Measurements from ENCODE around the gene ART4. TPM values are rescaled to one million over a fixed set of nuclear protein-coding genes. Genes with fewer than 3 reads are reported as not detected.

The ART4 gene
- total RNA-seq, 1 experiment from 2014 or later, result not detected

DNA sequence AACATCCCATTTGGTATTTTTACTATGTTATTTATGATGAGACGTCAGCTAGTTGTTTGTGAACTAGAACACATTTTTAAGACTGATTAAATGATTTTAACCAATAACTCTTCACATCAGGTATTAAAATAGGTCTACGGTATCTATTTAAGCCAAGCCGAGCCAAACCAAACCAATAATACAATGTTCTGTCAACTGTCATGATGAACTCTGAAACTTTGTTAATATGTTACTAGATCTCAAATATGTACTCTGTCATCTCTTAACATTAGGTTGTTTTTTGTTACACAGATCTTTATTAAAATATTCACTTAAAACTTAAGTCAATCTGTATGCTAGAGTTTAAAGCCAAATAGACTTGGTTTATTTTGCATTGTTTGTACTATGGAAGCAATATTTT, 1.0 kb downstream of the ART4 start:
- Histone ChIP-seq H3K27ac (ENCODE audit: low read length) (no peak overlapping the region), H3K27me3 (ENCODE audit: control insufficient read depth, insufficient read depth, low read length) (no peaks in the 10 kb centered on the region), H3K4me1 (ENCODE audit: control insufficient read depth, insufficient read depth, low read length) (no peaks in the 10 kb centered on the region), H3K4me3 (ENCODE audit: low read depth in 2 of 2, low read length in 2 of 2) (no peak overlapping the region), H3K9me3 (ENCODE audit: control insufficient read depth, insufficient read depth, low read depth, low read length) (no peaks in the 10 kb centered on the region), H3K36me3 (ENCODE audit: control insufficient read depth, insufficient read depth, low read length) (no peaks in the 10 kb centered on the region)
- ATAC-seq, result no peak
- TF ChIP-seq TCF7L2 (IDR thresholded peaks at IDR 0.05; ENCODE audit: low read depth, low read length) (no peak), SIN3A (IDR thresholded peaks at IDR 0.05; ENCODE audit: borderline replicate concordance, insufficient read depth, low read depth, low read length) (no peak), POLR2AphosphoS5 (IDR thresholded peaks at IDR 0.05; ENCODE audit: low read depth, low read length) (no peak)
- TF ChIP-seq, protein P1, sequence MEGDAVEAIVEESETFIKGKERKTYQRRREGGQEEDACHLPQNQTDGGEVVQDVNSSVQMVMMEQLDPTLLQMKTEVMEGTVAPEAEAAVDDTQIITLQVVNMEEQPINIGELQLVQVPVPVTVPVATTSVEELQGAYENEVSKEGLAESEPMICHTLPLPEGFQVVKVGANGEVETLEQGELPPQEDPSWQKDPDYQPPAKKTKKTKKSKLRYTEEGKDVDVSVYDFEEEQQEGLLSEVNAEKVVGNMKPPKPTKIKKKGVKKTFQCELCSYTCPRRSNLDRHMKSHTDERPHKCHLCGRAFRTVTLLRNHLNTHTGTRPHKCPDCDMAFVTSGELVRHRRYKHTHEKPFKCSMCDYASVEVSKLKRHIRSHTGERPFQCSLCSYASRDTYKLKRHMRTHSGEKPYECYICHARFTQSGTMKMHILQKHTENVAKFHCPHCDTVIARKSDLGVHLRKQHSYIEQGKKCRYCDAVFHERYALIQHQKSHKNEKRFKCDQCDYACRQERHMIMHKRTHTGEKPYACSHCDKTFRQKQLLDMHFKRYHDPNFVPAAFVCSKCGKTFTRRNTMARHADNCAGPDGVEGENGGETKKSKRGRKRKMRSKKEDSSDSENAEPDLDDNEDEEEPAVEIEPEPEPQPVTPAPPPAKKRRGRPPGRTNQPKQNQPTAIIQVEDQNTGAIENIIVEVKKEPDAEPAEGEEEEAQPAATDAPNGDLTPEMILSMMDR (IDR thresholded peaks at IDR 0.05), result no peak
- TF ChIP-seq, protein P2, sequence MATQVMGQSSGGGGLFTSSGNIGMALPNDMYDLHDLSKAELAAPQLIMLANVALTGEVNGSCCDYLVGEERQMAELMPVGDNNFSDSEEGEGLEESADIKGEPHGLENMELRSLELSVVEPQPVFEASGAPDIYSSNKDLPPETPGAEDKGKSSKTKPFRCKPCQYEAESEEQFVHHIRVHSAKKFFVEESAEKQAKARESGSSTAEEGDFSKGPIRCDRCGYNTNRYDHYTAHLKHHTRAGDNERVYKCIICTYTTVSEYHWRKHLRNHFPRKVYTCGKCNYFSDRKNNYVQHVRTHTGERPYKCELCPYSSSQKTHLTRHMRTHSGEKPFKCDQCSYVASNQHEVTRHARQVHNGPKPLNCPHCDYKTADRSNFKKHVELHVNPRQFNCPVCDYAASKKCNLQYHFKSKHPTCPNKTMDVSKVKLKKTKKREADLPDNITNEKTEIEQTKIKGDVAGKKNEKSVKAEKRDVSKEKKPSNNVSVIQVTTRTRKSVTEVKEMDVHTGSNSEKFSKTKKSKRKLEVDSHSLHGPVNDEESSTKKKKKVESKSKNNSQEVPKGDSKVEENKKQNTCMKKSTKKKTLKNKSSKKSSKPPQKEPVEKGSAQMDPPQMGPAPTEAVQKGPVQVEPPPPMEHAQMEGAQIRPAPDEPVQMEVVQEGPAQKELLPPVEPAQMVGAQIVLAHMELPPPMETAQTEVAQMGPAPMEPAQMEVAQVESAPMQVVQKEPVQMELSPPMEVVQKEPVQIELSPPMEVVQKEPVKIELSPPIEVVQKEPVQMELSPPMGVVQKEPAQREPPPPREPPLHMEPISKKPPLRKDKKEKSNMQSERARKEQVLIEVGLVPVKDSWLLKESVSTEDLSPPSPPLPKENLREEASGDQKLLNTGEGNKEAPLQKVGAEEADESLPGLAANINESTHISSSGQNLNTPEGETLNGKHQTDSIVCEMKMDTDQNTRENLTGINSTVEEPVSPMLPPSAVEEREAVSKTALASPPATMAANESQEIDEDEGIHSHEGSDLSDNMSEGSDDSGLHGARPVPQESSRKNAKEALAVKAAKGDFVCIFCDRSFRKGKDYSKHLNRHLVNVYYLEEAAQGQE (IDR thresholded peaks at IDR 0.05; ENCODE audit: insufficient read depth in 1 of 2, low read depth in 2 of 2, low read length in 1 of 2), result no peak
- intact Hi-C loops (cut with micrococcal nuclease; ENCODE audit: unreplicated experiment), result loop anchor here (10.0 kb wide), 1 partner anchor 382 kb away; the partner anchor contains the start of gene RERG
- POLR2A ChIA-PET, result no interaction called here
- DNase-seq (ENCODE audit: low read depth, low spot score), result no peak
- no TSS peak for BruUV-seq (replicated peaks)
- in situ Hi-C loops (cut with HindIII; ENCODE audit: low pct_unique_long_range_greater_than_20kb, low sequenced_read_pairs), result no loop called here
- CTCF ChIA-PET, result no interaction called here

DNA sequence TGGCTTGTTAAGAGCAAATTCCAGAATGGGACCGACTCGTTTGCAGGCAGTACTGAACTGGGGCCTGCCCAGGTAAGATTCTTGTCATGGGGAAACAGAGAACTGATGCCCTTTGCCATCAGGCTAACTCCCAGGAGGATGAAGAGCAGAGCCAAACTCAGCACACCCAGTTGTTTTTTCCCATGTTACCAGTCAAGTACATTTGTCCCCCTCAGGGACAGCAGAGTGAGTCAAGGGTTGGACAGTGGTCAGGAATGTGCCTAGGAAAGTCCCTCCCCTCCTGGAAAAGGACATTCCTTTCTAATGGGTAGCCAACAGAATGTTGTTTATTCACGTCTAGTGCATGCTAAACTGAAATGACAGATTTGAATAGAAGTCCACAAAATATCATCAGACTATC, 1.6 kb downstream of the ART4 start:
- no peaks in the 10 kb centered on the region for H3K4me1 ChIP-seq (ENCODE audit: control insufficient read depth, insufficient read depth, low read length)
- TF ChIP-seq POLR2AphosphoS5 (IDR thresholded peaks at IDR 0.05; ENCODE audit: low read depth, low read length), result no peak
- TF ChIP-seq, protein P2 (IDR thresholded peaks at IDR 0.05; ENCODE audit: insufficient read depth in 1 of 2, low read depth in 2 of 2, low read length in 1 of 2), result no peak
- no peak for TF ChIP-seq SIN3A (IDR thresholded peaks at IDR 0.05; ENCODE audit: borderline replicate concordance, insufficient read depth, low read depth, low read length)
- TF ChIP-seq TCF7L2 (IDR thresholded peaks at IDR 0.05; ENCODE audit: low read depth, low read length), result no peak
- TF ChIP-seq, protein P1 (IDR thresholded peaks at IDR 0.05), result no peak
- H3K27ac ChIP-seq (ENCODE audit: low read length), result no peak overlapping the region
- ChIA-PET POLR2A (no interaction called here), CTCF (no interaction called here)
- no peak overlapping the region for H3K4me3 ChIP-seq (ENCODE audit: low read depth in 2 of 2, low read length in 2 of 2)
- no peaks in the 10 kb centered on the region for H3K36me3 ChIP-seq (ENCODE audit: control insufficient read depth, insufficient read depth, low read length)
- no TSS peak for BruUV-seq (replicated peaks)
- H3K27me3 ChIP-seq (ENCODE audit: control insufficient read depth, insufficient read depth, low read length), result no peaks in the 10 kb centered on the region
- H3K9me3 ChIP-seq (ENCODE audit: control insufficient read depth, insufficient read depth, low read depth, low read length), result no peaks in the 10 kb centered on the region
- in situ Hi-C loops (cut with HindIII; ENCODE audit: low pct_unique_long_range_greater_than_20kb, low sequenced_read_pairs) (no loop called here), intact Hi-C loops (cut with micrococcal nuclease; ENCODE audit: unreplicated experiment) (loop anchor here (10.0 kb wide), 1 partner anchor 383 kb away; the partner anchor contains the start of gene RERG)
- DNase-seq (ENCODE audit: low read depth, low spot score) (no peak), ATAC-seq (no peak)

Measured in Panc1 (cell line).